SK-N-SH (cell line): Measurements from ENCODE around the gene PHF12. TPM values are rescaled to one million over a fixed set of nuclear protein-coding genes. Genes with fewer than 3 reads are reported as not detected.

Experiments used
- CTCF ChIA-PET: fragments of 300-600, 350-600 bp; formaldehyde crosslinking; extraction: SDS; loops from one replicate; lab custom pipeline; 2021; lab: Yijun Ruan, JAX
- POLR2A ChIA-PET: fragments of 350-600 bp; sonication (Branson Sonifier 250); formaldehyde crosslinking; extraction: SDS; loops from one replicate; lab custom pipeline; 2020; ENCODE audit warnings: antibody characterized with exemption, inconsistent platforms; lab: Yijun Ruan, JAX
- DNase-seq: peaks from one replicate; pipeline ENCODE4 v3.0.0; 2012
- H2AFZ ChIP-seq: fragments of 200-600 bp; sonication (generic); 2 replicates; pipeline ENCODE4 v1.8.1; 2016; ENCODE audit warnings: antibody characterized with exemption, mild to moderate bottlenecking, low read depth
- H3F3A ChIP-seq: fragments of 200-600 bp; sonication (generic); replicated peaks from 2 replicates; pipeline ENCODE3; 2016; ENCODE audit warnings: antibody characterized with exemption, mild to moderate bottlenecking; ENCODE audit not compliant: insufficient read depth
- H3K27ac ChIP-seq, 2 experiments: fragments of 200-500 bp in 1 of 2; fragments of 200-600 bp in 1 of 2; sonication (Bioruptor generic) in 1 of 2; sonication (generic), shearing (Covaris generic) in 1 of 2; 2 replicates each; pipeline versions ENCODE4 v1.5.1 to v1.6.1; 2014 to 2016; ENCODE audit warnings: low read depth in 2 of 2, inconsistent platforms in 1 of 2, low read length in 1 of 2, mild to moderate bottlenecking in 1 of 2, mixed read lengths in 1 of 2
- H3K27me3 ChIP-seq: fragments of 200-600 bp; sonication (generic), shearing (Covaris generic); 2 replicates; pipeline ENCODE4 v1.6.1; 2016; ENCODE audit warnings: mixed run types; ENCODE audit not compliant: insufficient read depth
- H3K36me3 ChIP-seq, 2 experiments: fragments of 200-500 bp in 1 of 2; fragments of 200-600 bp in 1 of 2; sonication (Bioruptor generic) in 1 of 2; sonication (generic) in 1 of 2; replicated peaks in 1 of 2; 2 replicates each; pipeline versions ENCODE3 to v1.5.1; 2014 to 2016; ENCODE audit warnings: low read length in 1 of 2, mild to moderate bottlenecking in 1 of 2; ENCODE audit not compliant: insufficient read depth in 2 of 2, control insufficient read depth in 1 of 2
- H3K4me1 ChIP-seq, 2 experiments: fragments of 200-500 bp in 1 of 2; fragments of 200-600 bp in 1 of 2; sonication (Bioruptor generic) in 1 of 2; sonication (generic), shearing (Covaris generic) in 1 of 2; 2 replicates each; pipeline versions ENCODE4 v1.5.1 to v1.6.1; 2014 to 2016; ENCODE audit warnings: low read depth in 1 of 2, low read length in 1 of 2, mixed run types in 1 of 2; ENCODE audit not compliant: insufficient read depth in 2 of 2, control insufficient read depth in 1 of 2
- H3K4me2 ChIP-seq: fragments of 200-600 bp; sonication (generic), shearing (Covaris generic); 2 replicates; pipeline ENCODE4 v1.6.1; 2017; ENCODE audit warnings: mixed run types
- H3K4me3 ChIP-seq, 2 experiments: fragments of 200-500 bp in 1 of 2; fragments of 200-600 bp in 1 of 2; sonication (Bioruptor generic) in 1 of 2; sonication (generic), shearing (Covaris generic) in 1 of 2; 2 replicates each; pipeline versions ENCODE4 v1.5.1 to v1.8.1; 2014 to 2016; ENCODE audit warnings: low read depth in 2 of 2, inconsistent platforms in 1 of 2, low read length in 1 of 2, mild to moderate bottlenecking in 1 of 2, mixed read lengths in 1 of 2, moderate library complexity in 1 of 2
- H3K79me2 ChIP-seq: fragments of 200-600 bp; sonication (generic); 2 replicates; pipeline ENCODE4 v1.8.1; 2017; ENCODE audit warnings: mild to moderate bottlenecking; ENCODE audit not compliant: insufficient read depth
- H3K9ac ChIP-seq: fragments of 200-600 bp; sonication (generic); 2 replicates; pipeline ENCODE4 v1.6.1; 2017; ENCODE audit warnings: mixed run types
- H3K9me2 ChIP-seq: fragments of 200-600 bp; sonication (generic); 2 replicates; pipeline ENCODE4 v1.6.1; 2017; ENCODE audit warnings: mixed run types
- H3K9me3 ChIP-seq: fragments of 200-600 bp; sonication (generic); 2 replicates; pipeline ENCODE4 v1.6.1; 2017; ENCODE audit warnings: mixed run types, mild to moderate bottlenecking, moderate library complexity
- H4K20me1 ChIP-seq: fragments of 200-600 bp; sonication (generic); 2 replicates; pipeline ENCODE4 v1.6.1; 2017; ENCODE audit warnings: mild to moderate bottlenecking, mixed run types; ENCODE audit not compliant: insufficient read depth
- FOSL2 ChIP-seq: IDR thresholded peaks from 2 replicates; pipeline ENCODE4 v1.4.0; 2012; ENCODE audit warnings: low read depth, mild to moderate bottlenecking, moderate library complexity, borderline replicate concordance
- FOXJ3 ChIP-seq: sonication (generic); formaldehyde crosslinking; IDR thresholded peaks from 2 replicates; pipeline ENCODE4 v1.5.1; 2020; ENCODE audit warnings: mild to moderate bottlenecking, missing genetic modification reagents
- FOXM1 ChIP-seq: IDR thresholded peaks from 2 replicates; pipeline ENCODE4 v1.4.0; 2012; ENCODE audit warnings: low read depth, mild to moderate bottlenecking
- GABPA ChIP-seq: IDR thresholded peaks from 2 replicates; pipeline ENCODE4 v1.4.0; 2012; ENCODE audit warnings: low read depth, mild to moderate bottlenecking
- MXI1 ChIP-seq: IDR thresholded peaks from 2 replicates; pipeline ENCODE4 v1.6.1; 2012; ENCODE audit warnings: mild to moderate bottlenecking, low read depth, low read length, improper control_type of control experiment
- POLR2AphosphoS5 ChIP-seq: IDR thresholded peaks from 2 replicates; pipeline ENCODE4 v1.6.1; 2012; ENCODE audit warnings: low read depth, low read length
- RAD21 ChIP-seq: IDR thresholded peaks from 2 replicates; pipeline ENCODE4 v1.6.1; 2012; ENCODE audit warnings: mild to moderate bottlenecking, low read length
- RFX5 ChIP-seq: IDR thresholded peaks from 2 replicates; pipeline ENCODE4 v1.6.1; 2012; ENCODE audit warnings: mild to moderate bottlenecking, improper control_type of control experiment, low read length
- SIN3A ChIP-seq: IDR thresholded peaks from 2 replicates; pipeline ENCODE4 v1.6.1; 2012; ENCODE audit warnings: low read depth, mild to moderate bottlenecking, low read length, moderate library complexity, borderline replicate concordance
- SMC3 ChIP-seq: IDR thresholded peaks from 2 replicates; pipeline ENCODE4 v1.6.1; 2012; ENCODE audit warnings: low read depth, low read length, improper control_type of control experiment
- TAF1 ChIP-seq: IDR thresholded peaks from 2 replicates; pipeline ENCODE4 v1.6.1; 2012; ENCODE audit warnings: low read depth, mild to moderate bottlenecking, low read length, moderate library complexity, borderline replicate concordance
- TCF12 ChIP-seq: IDR thresholded peaks from 2 replicates; pipeline ENCODE4 v1.4.0; 2012
- WGBS: methylation state at CpG from one replicate; pipeline ENCODE4 v1.1.6; 2017; ENCODE audit warnings: low lambda C conversion rate; 5-methylcytosine and 5-hydroxymethylcytosine counted together
- polyA plus RNA-seq, 3 experiments: library from polyadenylated mRNA; depleted of rRNA; stranded (reverse); fragments of >200 nt; gene quantifications; 2 replicates each; pipeline ENCODE4 v1.2.3, GENCODE V29; 2012
- TF ChIP-seq, protein P1 (sequence below): IDR thresholded peaks from 2 replicates; pipeline ENCODE4 v1.4.0; 2012; ENCODE audit warnings: low read depth
- TF ChIP-seq, protein P2 (sequence below): fragments of 200-600 bp; sonication (generic); IDR thresholded peaks from 2 replicates; pipeline ENCODE4 v1.6.1; 2017; ENCODE audit warnings: antibody characterized with exemption, mild to moderate bottlenecking, moderate library complexity

PHF12 gene
- polyA plus RNA-seq, 1 of the 3 experiments (the other 2 are of a cell fraction) = 24.0 TPM

DNA sequence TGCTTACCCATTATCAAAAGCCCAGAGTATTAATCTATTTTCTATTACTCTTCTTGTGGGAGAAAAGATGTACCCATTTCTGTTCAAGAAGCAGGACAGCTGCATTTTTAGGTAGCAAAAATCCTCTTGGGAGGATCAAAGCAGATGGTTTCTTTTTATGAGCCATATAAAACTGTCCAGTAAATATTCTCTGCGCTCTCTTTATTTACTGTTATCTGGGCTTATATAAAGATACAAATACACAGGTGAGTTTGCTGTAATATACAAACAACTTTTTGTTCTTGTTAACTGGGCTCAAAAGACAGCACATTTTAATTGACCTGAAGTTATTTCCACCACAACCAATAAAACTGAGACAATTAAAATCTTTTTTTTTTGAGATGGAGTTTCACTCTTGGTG is 10.1 kb downstream of the PHF12 start:
- Histone ChIP-seq H3K27me3 (no peaks in the 10 kb centered on the region), H3K9ac (no peak overlapping the region), H3K4me2 (no peak overlapping the region), H3K4me3 (no peak overlapping the region), H3K9me3 (no peaks in the 10 kb centered on the region), H4K20me1 (peaks cover 76% of the 10 kb centered on the region), H3K36me3 (peaks cover 24 to 31% of the 10 kb centered on the region in 2 experiments), H3K4me1 (peaks cover 0 to 25% of the 10 kb centered on the region in 2 experiments; a peak in 2 of 4 replicates), H2AFZ (no peak overlapping the region), H3K27ac (no peak overlapping the region), H3F3A (peaks cover 23% of the 10 kb centered on the region), H3K79me2 (peaks cover 97% of the 10 kb centered on the region), H3K9me2 (no peaks in the 10 kb centered on the region)
- CTCF ChIA-PET = interaction anchor here (0.9 to 2.1 kb wide), 3 partner anchors 12 to 176 kb away, joined by 3 to 8 read pairs (median 6); no protein-coding TSS in a partner anchor
- no peak for TF ChIP-seq TAF1
- TF ChIP-seq MXI1 = no peak
- no peak for TF ChIP-seq POLR2AphosphoS5
- TF ChIP-seq, protein P1, sequence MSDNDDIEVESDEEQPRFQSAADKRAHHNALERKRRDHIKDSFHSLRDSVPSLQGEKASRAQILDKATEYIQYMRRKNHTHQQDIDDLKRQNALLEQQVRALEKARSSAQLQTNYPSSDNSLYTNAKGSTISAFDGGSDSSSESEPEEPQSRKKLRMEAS = no peak
- no peak for TF ChIP-seq FOSL2
- TF ChIP-seq FOXJ3 (CRISPR knock-in tag) = no peak
- TF ChIP-seq RFX5 = no peak
- TF ChIP-seq FOXM1 = no peak
- TF ChIP-seq, protein P2, sequence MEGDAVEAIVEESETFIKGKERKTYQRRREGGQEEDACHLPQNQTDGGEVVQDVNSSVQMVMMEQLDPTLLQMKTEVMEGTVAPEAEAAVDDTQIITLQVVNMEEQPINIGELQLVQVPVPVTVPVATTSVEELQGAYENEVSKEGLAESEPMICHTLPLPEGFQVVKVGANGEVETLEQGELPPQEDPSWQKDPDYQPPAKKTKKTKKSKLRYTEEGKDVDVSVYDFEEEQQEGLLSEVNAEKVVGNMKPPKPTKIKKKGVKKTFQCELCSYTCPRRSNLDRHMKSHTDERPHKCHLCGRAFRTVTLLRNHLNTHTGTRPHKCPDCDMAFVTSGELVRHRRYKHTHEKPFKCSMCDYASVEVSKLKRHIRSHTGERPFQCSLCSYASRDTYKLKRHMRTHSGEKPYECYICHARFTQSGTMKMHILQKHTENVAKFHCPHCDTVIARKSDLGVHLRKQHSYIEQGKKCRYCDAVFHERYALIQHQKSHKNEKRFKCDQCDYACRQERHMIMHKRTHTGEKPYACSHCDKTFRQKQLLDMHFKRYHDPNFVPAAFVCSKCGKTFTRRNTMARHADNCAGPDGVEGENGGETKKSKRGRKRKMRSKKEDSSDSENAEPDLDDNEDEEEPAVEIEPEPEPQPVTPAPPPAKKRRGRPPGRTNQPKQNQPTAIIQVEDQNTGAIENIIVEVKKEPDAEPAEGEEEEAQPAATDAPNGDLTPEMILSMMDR = no peak
- DNase-seq = no peak
- WGBS = 97% methylated on average over 1 of the region's 1 CpG
- POLR2A ChIA-PET = no interaction called here

DNA sequence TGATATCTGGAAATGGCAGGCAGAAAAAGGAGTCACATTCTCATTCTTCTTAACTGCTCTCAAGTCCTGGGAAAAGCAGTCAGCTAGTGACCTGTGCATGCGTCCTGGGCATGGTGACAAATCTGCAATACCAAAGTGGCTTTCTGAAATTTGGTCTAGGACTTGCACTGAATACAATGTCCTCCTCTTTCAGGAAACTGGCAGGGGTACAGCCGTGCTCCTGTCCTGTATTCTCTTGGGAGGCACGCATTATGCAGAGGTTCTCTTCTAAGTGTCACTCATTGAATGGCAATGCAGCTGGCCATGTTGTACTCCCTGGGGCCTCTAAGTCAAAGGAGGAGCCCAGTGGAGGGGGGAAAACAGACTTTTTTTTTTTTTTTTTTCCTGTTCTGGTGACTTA is 10.6 kb downstream of the PHF12 start:
- H3K36me3 ChIP-seq = peaks cover 24 to 31% of the 10 kb centered on the region in 2 experiments
- no peaks in the 10 kb centered on the region for H3K9me3 ChIP-seq
- ChIA-PET POLR2A (no interaction called here), CTCF (interaction anchor here (0.6 to 2.1 kb wide), 3 partner anchors 13 to 1910 kb away, joined by 3 to 8 read pairs (median 6); no protein-coding TSS in a partner anchor)
- DNase-seq = no peak
- H2AFZ ChIP-seq = no peak overlapping the region
- peaks cover 18% of the 10 kb centered on the region for H3F3A ChIP-seq
- TF ChIP-seq SMC3 = no peak
- TF ChIP-seq SIN3A = no peak
- TF ChIP-seq TCF12 = no peak
- TF ChIP-seq MXI1 = no peak
- TF ChIP-seq RAD21 = no peak
- TF ChIP-seq GABPA = no peak
- no peak overlapping the region for H3K4me2 ChIP-seq
- no peaks in the 10 kb centered on the region for H3K9me2 ChIP-seq
- no peak overlapping the region for H3K9ac ChIP-seq
- H3K27ac ChIP-seq = no peak overlapping the region
- no peaks in the 10 kb centered on the region for H3K27me3 ChIP-seq
- peaks cover 77% of the 10 kb centered on the region for H4K20me1 ChIP-seq
- peaks cover 100% of the 10 kb centered on the region for H3K79me2 ChIP-seq
- no peak overlapping the region for H3K4me3 ChIP-seq
- WGBS = 94% methylated on average over 3 of the region's 3 CpGs
- H3K4me1 ChIP-seq = peaks cover 0 to 27% of the 10 kb centered on the region in 2 experiments; a peak in 2 of 4 replicates
